HFFc6 (cell line): Measurements from ENCODE around the gene PSORS1C1. TPM values are rescaled to one million over a fixed set of nuclear protein-coding genes. Genes with fewer than 3 reads are reported as not detected.

Experiments
- DNase-seq: peaks from one replicate; pipeline ENCODE4 v3.0.0-alpha.2; 2018
- H3K27ac Mint-ChIP-seq: 2 replicates; pipeline ENCODE4 v1.8.0; 2020; ENCODE audit warnings: mild to moderate bottlenecking, mixed read lengths
- H3K27me3 Mint-ChIP-seq: 2 replicates; pipeline ENCODE4 v1.8.0; 2021; ENCODE audit warnings: mild to moderate bottlenecking, moderate library complexity, mixed read lengths; ENCODE audit not compliant: insufficient read depth
- H3K36me3 Mint-ChIP-seq: 2 replicates; pipeline ENCODE4 v1.8.0; 2021; ENCODE audit warnings: low read depth, mixed read lengths
- H3K4me1 Mint-ChIP-seq: 2 replicates; pipeline ENCODE4 v1.8.0; 2020; ENCODE audit warnings: low read depth, mixed read lengths
- H3K4me3 Mint-ChIP-seq: 2 replicates; pipeline ENCODE4 v1.8.0; 2020; ENCODE audit warnings: mild to moderate bottlenecking, moderate library complexity, mixed read lengths
- H3K9me3 Mint-ChIP-seq: 2 replicates; pipeline ENCODE4 v1.8.0; 2020; ENCODE audit warnings: mild to moderate bottlenecking, mixed read lengths
- CTCF ChIP-seq: fragments of 200-600 bp; sonication (generic); IDR thresholded peaks from 2 replicates; pipeline ENCODE4 v1.5.0; 2021; ENCODE audit warnings: antibody characterized with exemption, mild to moderate bottlenecking
- total RNA-seq, 6 experiments: library from RNA; stranded (reverse); fragmentation: NEBNext Ultra II Directional; extraction: Animal tissue kit (Norgen Biotek cat#: 25700); gene quantifications; 2 replicates in 1 of 6; 3 replicates in 5 of 6; pipeline ENCODE4 v1.2.3, GENCODE V29; 2021

Gene PSORS1C1
- total RNA-seq, 6 experiments from 2014 or later: 2.1 to 4.4 (median 3.5) TPM

GRCh38 chr6:31129130-31129529, 14.5 kb downstream of the PSORS1C1 start:
- Mint-ChIP-seq H3K27ac (no peak overlapping the region), H3K9me3 (no peaks in the 10 kb centered on the region), H3K27me3 (peaks cover 7% of the 10 kb centered on the region; the same call in 1 of the 2 replicates), H3K36me3 (no peaks in the 10 kb centered on the region), H3K4me1 (peaks cover 27% of the 10 kb centered on the region), H3K4me3 (no peak overlapping the region)
- no peak for TF ChIP-seq CTCF
- no peak for DNase-seq

GRCh38 chr6:31130751-31131150, 16.2 kb downstream of the PSORS1C1 start:
- no peak for TF ChIP-seq CTCF
- Mint-ChIP-seq H3K4me3 (no peak overlapping the region), H3K4me1 (peaks cover 18% of the 10 kb centered on the region), H3K27ac (no peak overlapping the region), H3K36me3 (no peaks in the 10 kb centered on the region), H3K27me3 (peaks cover 9% of the 10 kb centered on the region; the same call in 1 of the 2 replicates), H3K9me3 (no peaks in the 10 kb centered on the region)
- DNase-seq: no peak

- H3K4me3 Mint-ChIP-seq: no peak overlapping the region
- peaks cover 9% of the 10 kb centered on the region; the same call in 1 of the 2 replicates for H3K27me3 Mint-ChIP-seq
- no peaks in the 10 kb centered on the region for H3K9me3 Mint-ChIP-seq
- no peaks in the 10 kb centered on the region for H3K36me3 Mint-ChIP-seq
- no peak overlapping the region for H3K27ac Mint-ChIP-seq
- TF ChIP-seq CTCF: no peak
- no peak for DNase-seq
- H3K4me1 Mint-ChIP-seq: peaks cover 9% of the 10 kb centered on the region
Measured at GRCh38 chr6:31131595-31131994, 17.0 kb downstream of the PSORS1C1 start.

GRCh38 chr6:31132806-31133205, 18.2 kb downstream of the PSORS1C1 start:
- TF ChIP-seq CTCF: no peak
- Mint-ChIP-seq H3K9me3 (no peaks in the 10 kb centered on the region), H3K27me3 (peaks cover 9% of the 10 kb centered on the region), H3K4me1 (peaks cover 9% of the 10 kb centered on the region), H3K27ac (no peak overlapping the region), H3K4me3 (no peak overlapping the region), H3K36me3 (no peaks in the 10 kb centered on the region)
- DNase-seq: no peak

GRCh38 chr6:31135710-31136109, 21.1 kb downstream of the PSORS1C1 start:
- TF ChIP-seq CTCF: no peak
- Mint-ChIP-seq H3K27ac (no peak overlapping the region), H3K4me3 (no peak overlapping the region), H3K9me3 (no peaks in the 10 kb centered on the region), H3K27me3 (peaks cover 4% of the 10 kb centered on the region), H3K4me1 (peaks cover 19% of the 10 kb centered on the region), H3K36me3 (no peaks in the 10 kb centered on the region)
- no peak for DNase-seq

GRCh38 chr6:31138982-31139381, 24.4 kb downstream of the PSORS1C1 start, which contains the start of gene PSORS1C2:
PSORS1C2 (minus strand) TSS chr6:31139066; CDS start chr6:31139026, 40 bp downstream.
- Mint-ChIP-seq H3K27me3 (peaks cover 5% of the 10 kb centered on the region), H3K4me3 (peak within 1 kb of the TSS; percentile 88), H3K4me1 (peaks cover 39% of the 10 kb centered on the region), H3K9me3 (no peaks in the 10 kb centered on the region), H3K27ac (peak within 1 kb of the TSS; percentile 30; the same call in 1 of the 2 replicates), H3K36me3 (no peaks in the 10 kb centered on the region)
- no peak for TF ChIP-seq CTCF
- DNase-seq: no peak
